Jurkat, Clone E6-1 (cell line): ENCODE measurements around the gene TBXAS1.

Source experiments
- DNase-seq: peaks from one replicate; pipeline ENCODE4 v3.0.0-alpha.2; 2011; ENCODE audit warnings: low read depth, low spot score
- H3K4me3 ChIP-seq: 2 replicates; pipeline ENCODE4 v1.5.1; 2011; ENCODE audit warnings: mild to moderate bottlenecking, low read length, control low read depth, moderate library complexity

Gene TBXAS1

GRCh38 chr7:140024585-140024984, 195.5 kb downstream of the TBXAS1 start:
- H3K4me3 ChIP-seq: no peak overlapping the region
- DNase-seq: no peak

- DNase-seq: no peak
- no peak overlapping the region for H3K4me3 ChIP-seq
These were observed 196.2 kb downstream of the TBXAS1 start for GRCh38 chr7:140025241-140025640.

- no peak for DNase-seq
- no peak overlapping the region for H3K4me3 ChIP-seq
These were observed 196.9 kb downstream of the TBXAS1 start for GRCh38 chr7:140025814-140026433.

- no peak for DNase-seq
- no peak overlapping the region for H3K4me3 ChIP-seq
These were observed 197.9 kb downstream of the TBXAS1 start for GRCh38 chr7:140026935-140027334.

- no peak for DNase-seq
- H3K4me3 ChIP-seq: no peak overlapping the region
These were observed 198.8 kb downstream of the TBXAS1 start for GRCh38 chr7:140027858-140028257.

- H3K4me3 ChIP-seq: no peak overlapping the region
- no peak for DNase-seq
These were observed 199.2 kb downstream of the TBXAS1 start for GRCh38 chr7:140028311-140028710.

- H3K4me3 ChIP-seq: no peak overlapping the region
- no peak for DNase-seq
These were observed 200.0 kb downstream of the TBXAS1 start for GRCh38 chr7:140029072-140029471.

GRCh38 chr7:140031364-140031763, 202.3 kb downstream of the TBXAS1 start:
- DNase-seq: no peak
- H3K4me3 ChIP-seq: no peak overlapping the region

GRCh38 chr7:140033036-140033435, 204.0 kb downstream of the TBXAS1 start:
- no peak overlapping the region for H3K4me3 ChIP-seq
- no peak for DNase-seq

GRCh38 chr7:140033779-140034363, 204.8 kb downstream of the TBXAS1 start:
- no peak for DNase-seq
- H3K4me3 ChIP-seq: no peak overlapping the region

GRCh38 chr7:140034421-140034820, 205.4 kb downstream of the TBXAS1 start:
- DNase-seq: no peak
- no peak overlapping the region for H3K4me3 ChIP-seq

GRCh38 chr7:140035400-140036223, 206.5 kb downstream of the TBXAS1 start:
- H3K4me3 ChIP-seq: no peak overlapping the region

GRCh38 chr7:140036224-140036962, 207.3 kb downstream of the TBXAS1 start:
- peak; percentile 62 for DNase-seq
- no peak overlapping the region for H3K4me3 ChIP-seq

More at GRCh38 chr7:140035400-140036223, 206.5 kb downstream of the TBXAS1 start:
- DNase-seq: no peak

- DNase-seq: no peak
- no peak overlapping the region for H3K4me3 ChIP-seq
These were observed 210.0 kb downstream of the TBXAS1 start for GRCh38 chr7:140039066-140039465.

- no peak overlapping the region for H3K4me3 ChIP-seq
- no peak for DNase-seq
These were observed 210.8 kb downstream of the TBXAS1 start for GRCh38 chr7:140039896-140040295.

- no peak for DNase-seq
- no peak overlapping the region for H3K4me3 ChIP-seq
These were observed 212.8 kb downstream of the TBXAS1 start for GRCh38 chr7:140041659-140042385.

- no peak overlapping the region for H3K4me3 ChIP-seq
- DNase-seq: no peak
These were observed 213.3 kb downstream of the TBXAS1 start for GRCh38 chr7:140042386-140042670.

- no peak overlapping the region for H3K4me3 ChIP-seq
- no peak for DNase-seq
These were observed 215.2 kb downstream of the TBXAS1 start for GRCh38 chr7:140044251-140044650.

GRCh38 chr7:140045697-140046096, 216.6 kb downstream of the TBXAS1 start:
- DNase-seq: no peak
- no peak overlapping the region for H3K4me3 ChIP-seq
